Fibroblast of the conjunctiva (primary cell): ENCODE measurements around the gene MPV17L2.
"Not testable (repeated sequence)": the region's sequence is repeated elsewhere in the genome, so short reads cannot be mapped to it uniquely, and the experiment has no call there.

Experiments used
- DNase-seq: peaks from one replicate; pipeline ENCODE4 v3.0.0-alpha.2; 2010; ENCODE audit warnings: low read depth

Gene MPV17L2

DNA sequence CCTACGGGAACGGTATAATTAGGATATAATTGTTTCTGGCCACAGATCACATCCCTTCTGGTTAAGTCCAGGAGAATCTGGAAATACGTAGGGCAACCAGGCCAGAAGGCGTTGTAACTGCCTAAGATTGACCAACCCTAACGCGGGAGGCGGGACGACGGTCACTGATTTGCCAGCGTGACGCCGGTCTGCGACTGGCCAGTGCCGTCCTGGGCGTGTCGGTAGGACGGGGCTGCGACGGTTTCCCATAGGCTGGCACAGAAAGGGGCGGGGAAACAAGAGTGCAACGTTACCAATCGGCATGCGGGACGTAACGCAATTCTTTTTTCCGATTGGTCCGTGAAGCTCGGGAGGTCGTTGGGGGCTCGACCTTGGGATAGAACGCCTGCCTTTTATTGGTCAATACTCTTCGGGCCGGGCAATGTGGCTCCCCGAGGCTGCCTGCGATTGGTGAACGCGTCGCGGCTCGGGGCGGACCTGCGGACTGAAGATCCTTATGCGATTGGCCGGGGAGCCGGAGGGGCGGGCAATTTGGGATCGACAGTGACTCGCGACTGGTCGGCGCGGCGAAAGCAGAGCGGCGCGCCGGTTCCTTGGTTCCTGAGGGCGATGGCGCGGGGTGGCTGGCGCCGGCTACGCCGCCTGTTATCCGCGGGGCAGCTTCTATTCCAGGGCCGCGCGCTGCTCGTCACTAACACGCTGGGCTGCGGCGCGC is at the start of gene MPV17L2:
Gene MPV17L2 (plus strand): TSS at position 546 of the 715 bp plus-strand sequence. CDS start 64 bp downstream, at position 610.
- peak; percentile 100 for DNase-seq

DNA sequence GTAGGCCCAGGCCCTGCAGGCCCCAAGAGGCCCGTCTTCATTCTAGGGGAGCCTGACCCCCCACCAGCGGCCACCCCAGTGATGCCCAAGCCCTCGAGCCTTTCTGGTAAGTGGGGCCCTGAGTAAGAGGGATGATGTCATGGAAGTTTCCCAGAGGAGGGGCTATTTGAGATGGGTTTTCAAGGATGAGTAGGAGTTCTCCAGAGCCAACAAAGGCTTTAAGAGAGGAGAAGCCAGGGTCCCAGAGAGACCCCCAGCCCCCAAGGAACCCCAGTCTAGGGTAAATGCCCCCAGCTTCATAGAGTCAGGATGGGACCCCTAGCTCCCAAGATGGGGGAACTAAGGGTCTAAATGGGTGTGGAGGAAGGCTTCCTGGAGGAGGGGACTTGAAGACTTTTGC is 49.1 kb upstream of the MPV17L2 start:
- no peak for DNase-seq

DNA sequence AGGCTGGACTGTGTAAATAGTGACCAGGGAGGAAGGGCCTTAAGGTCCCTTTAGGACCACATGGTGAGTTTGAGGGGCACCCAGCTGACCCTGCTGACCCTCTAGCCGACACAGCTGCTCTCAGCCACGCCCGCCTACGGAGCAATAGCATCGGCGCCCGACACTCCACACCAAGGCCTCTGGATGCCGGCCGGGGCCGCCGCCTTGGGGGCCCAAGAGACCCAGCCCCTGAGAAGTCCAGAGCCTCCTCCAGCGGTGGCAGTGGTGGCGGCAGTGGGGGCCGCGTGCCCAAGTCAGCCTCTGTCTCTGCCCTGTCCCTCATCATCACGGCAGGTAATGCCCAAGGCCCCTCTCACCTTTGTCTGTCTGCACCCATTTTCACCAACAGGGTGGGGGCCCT is 48.7 kb upstream of the MPV17L2 start:
- DNase-seq, result no peak

DNA sequence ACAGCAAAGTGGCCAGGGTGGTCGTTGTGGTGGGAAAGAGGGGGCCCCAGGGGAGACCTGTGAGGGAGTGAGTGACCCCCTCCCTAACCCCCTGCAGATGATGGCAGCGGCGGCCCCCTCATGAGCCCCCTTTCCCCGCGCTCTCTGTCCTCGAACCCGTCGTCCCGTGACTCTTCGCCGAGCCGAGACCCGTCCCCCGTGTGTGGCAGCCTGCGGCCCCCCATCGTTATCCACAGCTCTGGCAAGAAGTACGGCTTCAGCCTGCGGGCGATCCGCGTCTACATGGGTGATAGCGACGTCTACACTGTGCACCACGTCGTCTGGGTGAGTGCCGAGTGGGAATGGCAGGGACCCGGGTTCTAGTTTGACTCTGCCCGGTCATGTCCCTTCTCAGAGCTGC is 48.1 kb upstream of the MPV17L2 start:
- DNase-seq, result no peak

DNA sequence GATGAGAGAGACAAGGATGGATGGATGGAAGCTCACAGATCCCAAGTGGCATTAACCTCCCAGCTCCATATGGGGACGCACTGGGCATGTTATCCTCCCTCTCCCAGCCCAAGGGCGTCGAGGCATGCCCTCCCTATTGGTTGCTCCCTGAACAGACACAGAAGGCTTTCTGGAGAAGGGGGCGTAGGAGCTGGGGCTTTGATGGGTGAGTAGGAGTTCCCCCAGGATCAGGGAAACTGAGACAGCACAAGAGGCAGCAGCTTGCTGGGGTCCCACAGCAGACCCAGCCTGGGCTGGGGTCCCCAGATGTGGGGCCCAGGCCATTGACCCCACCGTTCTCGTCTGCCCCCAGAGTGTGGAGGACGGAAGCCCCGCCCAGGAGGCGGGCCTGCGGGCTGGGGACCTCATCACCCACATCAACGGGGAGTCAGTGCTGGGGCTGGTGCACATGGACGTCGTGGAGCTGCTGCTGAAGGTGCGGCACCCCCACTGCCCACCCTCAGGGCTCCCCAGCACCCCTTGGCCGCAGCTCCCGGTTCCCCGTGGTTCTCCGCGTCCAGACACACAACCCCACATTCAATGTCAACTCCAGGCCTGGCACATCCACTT is 47.5 kb upstream of the MPV17L2 start:
- DNase-seq, result no peak

DNA sequence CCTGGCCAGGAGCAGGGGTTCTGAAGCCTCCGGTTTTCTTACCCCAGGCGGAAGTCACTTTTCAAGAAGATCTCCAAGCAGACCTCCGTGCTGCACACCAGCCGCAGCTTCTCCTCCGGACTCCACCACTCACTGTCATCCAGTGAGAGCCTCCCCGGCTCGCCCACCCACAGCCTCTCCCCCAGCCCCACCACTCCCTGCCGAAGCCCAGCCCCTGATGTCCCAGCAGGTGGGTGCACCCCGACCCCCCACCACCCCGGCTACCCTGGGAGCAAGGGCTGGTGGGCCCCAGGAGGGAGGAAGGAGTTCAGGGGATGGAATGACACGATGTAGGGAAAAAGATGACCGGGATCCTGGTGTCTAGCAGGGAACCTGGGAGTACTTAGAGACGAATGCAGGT is 45.6 kb upstream of the MPV17L2 start:
- no peak for DNase-seq

DNA sequence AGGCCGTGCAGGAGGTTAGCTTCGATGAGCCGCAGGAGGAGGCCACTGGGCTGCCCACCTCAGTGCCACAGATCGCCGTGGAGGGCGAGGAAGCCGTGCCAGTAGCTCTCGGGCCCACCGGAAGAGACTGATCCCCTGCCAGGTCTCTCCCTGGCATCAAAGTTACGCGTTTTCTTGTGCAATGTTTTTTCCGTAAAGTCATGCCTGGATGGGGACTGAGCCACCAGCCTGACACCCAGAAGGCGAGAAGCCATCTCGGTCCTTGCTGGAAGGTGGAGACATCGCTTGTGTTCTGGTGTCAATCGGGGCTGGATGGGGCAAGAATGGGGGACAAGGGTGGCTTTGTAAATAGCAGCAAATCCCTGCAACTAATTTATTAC is 43.4 kb upstream of the MPV17L2 start:
- no peak for DNase-seq

DNA sequence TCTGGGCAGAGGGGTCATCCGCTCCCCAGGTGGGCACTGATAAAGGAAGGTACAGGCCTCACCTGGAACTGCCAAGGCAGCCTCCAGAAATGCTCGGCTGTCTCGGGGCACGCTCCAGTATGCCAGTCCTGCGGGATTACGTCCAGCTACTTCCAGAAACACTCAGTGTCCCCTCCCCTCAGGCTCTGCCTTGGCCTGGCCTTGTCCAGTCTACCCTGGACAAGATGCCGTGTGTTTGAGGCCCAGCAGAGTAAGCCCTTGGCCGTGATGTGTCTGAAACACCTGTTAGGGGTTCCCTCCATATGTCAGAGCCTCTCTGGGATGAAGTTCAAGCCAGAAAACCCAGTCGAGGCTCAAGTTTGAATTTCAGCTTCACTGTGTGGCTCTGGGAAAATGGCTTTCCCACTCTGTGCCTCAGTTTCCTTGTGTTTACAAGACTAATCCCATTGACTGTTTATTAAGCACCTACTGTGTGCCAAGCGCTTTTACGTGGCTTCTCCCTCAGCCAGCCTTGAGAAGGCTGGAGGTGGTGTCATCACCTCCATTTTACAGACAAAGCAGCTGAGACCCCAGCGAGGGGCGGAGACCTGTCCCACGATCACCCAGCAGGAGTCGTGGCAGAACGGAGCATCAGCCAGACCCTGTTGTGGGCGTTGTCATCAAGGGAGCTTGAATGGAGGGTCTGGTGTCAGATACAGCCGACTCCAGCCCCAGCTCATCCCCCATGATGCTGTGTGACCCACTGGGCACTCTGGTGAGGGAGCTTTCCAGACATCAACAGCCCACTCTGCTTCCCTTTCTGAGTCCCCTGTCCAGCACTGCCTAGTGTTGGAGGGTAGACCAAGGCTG is 42.0 kb upstream of the MPV17L2 start:
- no peak for DNase-seq

DNA sequence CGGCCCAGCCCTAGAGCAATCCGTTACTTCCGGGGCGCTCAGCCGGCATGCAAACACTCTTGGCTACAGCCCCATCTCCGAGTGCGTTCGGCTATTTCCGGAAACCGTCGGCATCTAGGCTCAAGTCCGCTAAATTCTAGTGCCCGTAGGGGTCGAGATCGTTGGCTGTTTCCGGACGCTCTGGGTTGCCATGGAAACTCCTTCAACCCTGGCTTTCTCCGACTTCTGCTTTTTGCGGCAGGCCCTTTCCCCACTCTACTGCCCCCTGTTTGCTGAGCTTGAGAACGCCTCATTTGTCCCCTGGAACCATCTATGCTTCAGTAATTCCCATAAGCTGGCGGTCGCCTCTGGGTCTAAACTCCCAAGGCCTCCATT is 40.6 kb upstream of the MPV17L2 start:
- peak; percentile 98 for DNase-seq

DNA sequence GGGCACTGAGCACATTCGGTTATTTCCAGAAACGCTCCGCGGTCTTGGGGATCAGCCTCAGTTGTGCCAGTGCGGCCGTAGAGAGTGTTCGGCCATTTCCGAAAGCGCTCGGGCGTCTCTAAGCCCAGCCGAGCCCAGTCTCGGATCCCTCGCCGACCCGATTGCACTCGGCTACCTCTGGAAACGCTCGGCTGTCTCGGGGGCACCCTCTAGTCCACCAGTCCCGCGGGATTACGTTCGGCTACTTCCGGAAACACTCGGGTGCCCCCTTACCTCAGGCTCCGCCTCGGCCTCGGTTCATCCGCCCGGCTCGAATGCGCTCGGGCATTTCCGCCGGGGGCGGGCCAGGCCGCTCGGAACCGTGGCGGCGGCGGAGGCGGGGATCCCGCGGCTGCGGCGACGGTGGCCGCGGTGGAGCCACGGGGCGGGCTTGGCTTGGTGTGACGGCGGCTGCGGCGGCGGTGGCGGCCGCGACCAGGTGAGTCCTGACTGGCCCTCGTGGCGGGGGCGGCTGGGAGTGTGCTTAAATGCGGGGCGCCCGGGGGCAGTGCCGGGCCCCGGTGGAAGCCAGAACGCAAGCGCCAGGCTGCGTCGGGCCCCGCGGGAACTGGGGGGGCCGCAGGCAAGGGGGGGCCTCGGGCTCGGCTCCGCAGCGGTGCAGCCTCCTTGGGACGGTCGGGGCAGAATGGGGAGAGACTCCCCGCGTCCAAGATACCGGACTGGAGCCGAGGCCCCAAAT is 40.0 kb upstream of the MPV17L2 start, which contains the start of gene PIK3R2:
Gene PIK3R2 (plus strand): TSS at position 347 of the 739 bp plus-strand sequence. CDS start 2,717 bp downstream, outside the sequence.
- DNase-seq, result peak; percentile 99

DNA sequence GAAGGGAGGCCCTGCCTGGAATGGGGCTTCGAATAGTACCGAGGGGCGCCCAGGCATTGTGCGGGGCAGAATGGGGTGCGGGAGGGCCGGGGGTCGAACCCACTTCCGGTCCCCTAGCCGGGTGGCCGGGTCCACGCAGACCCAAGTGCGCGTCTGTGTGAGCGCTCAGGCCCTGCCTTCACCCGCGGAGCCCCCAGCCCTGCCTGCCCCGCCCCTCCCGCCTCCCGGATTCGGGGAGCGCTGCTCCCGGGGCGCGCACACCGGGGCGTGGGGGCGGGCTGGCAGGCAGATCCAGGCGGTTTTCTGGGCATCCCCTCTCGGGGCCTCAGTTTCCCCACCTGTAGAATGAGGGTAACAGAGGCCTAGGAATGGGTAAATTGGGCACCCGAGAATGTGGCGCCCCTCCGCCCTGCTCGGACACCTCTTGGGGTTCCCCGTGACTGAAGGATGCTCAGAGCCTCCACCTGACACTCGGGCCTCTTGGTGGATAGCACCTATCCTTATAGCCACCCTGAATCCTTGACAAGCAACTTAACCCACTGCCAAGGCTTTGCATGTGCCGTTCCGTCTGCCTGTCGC is 39.4 kb upstream of the MPV17L2 start:
- DNase-seq, result no peak

DNA sequence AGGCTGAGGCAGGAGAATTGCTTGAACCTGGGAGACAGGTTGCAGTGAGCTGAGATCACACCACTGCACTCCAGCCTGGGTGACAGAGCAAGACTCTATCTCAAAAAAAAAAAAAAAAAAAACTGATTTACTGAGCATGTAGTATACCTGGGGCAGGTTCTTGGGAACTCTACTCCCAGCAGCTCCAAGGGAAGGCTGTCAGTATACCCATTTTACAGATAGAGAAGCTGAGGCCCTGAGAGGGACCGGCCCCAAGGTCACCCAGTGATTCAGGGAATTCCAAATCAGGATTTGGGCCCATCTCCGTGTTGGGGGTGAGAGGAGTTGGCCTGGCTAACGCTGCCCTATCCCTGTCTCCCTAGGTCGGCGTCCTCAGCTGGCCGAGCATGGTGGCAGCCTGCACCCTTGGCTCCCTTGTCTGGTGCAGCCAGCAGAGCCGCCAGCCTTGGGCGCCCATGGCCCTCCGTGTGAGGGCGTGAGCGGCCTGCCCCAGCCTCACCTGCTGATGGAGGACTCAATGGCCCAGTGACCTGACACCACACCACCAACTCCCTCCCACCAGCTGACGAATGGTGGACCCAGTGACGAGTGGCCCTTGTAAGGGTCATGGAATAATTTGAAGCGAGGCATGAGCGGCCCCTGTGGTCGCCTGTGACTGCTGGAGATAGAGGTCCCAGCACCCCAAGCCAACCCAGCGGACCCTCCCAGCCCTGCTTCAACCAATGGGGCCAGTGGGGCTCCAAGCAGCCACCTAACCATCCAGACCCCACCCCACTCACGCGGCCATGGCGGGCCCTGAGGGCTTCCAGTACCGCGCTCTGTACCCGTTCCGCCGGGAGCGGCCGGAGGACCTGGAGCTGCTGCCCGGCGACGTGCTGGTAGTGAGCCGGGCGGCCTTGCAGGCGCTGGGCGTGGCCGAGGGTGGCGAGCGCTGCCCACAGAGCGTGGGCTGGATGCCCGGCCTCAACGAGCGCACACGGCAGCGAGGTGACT is 37.6 kb upstream of the MPV17L2 start:
- no peak for DNase-seq

DNA sequence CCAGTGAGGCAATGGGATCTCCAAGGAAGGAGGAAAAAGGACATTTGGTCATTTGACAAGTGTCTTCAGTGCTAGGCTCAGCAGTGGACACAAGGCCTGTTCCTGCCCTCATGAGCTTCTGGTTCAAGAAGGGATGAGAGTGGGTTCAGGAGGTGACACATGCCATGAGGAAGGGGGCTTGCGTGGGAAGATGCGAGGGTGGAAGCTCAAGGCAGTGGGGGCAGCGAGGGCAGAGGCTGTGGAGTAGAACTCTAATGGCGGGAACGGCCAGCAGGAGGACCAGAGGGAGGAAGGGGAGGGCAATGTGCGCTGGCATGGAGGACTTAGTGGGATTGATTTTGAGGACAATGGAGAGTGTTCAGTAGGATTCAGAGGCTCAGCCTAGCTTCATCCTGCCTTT is 36.8 kb upstream of the MPV17L2 start:
- DNase-seq, result no peak

DNA sequence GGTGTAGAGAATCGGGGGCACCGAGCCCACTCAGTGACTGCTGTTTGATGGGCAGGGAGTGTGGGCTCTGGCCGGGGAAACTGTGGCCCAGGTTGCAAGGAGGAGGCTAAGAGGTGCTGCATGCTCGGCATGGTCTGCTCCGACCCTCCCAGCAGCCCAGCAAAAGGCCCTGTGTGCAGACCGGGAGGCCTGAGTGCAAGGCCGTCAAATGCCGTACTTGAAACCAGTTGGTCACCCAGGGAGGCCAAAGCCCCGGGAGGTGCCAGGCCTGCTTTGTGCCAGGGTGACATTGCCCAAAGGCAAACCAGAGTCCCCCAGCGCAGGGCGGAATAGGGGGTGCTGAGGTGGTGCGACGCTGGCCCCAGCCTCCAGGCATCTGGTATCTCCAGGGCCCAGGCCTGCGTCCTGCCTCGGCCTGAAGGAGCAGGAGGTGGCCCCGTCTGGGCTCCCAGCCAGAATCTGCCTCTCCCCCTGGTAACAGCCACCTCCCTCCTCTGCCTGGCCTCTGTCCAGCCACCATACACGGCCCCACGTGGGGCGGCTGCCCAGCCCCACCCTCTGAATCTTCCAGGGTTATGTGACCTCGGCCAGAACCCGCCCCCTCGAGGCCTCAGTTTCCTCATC is 36.1 kb upstream of the MPV17L2 start:
- peak; percentile 91 for DNase-seq

DNA sequence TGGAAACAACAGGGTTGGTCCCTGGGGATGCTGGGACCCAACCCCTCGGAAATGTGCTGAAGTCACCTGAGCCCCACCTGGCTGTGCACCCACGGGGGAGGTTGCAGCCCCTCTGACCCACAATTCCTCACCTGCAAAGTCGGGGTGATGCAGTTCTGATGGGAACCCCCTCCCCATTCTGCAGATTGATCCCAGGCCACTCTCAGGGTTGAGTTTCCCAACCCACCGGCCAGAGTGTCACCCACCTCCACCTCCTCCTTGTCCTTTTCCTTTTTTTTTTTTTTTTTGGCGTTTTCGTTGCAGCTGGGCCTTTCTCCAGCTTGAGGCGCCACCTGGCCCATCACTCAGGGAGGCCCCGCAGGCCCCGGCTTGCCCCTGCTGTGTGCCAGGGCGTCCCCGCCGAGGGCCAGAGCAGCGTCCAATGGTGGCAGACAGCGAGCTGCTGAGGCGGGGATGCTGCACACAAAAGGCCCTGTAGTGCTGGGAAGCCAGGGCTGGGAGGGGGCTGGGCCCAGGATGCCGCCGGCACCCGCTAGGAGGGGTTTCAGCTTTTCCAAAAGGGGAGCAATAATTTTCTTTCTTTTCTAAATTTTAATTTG is 35.5 kb upstream of the MPV17L2 start:
- no peak for DNase-seq

DNA sequence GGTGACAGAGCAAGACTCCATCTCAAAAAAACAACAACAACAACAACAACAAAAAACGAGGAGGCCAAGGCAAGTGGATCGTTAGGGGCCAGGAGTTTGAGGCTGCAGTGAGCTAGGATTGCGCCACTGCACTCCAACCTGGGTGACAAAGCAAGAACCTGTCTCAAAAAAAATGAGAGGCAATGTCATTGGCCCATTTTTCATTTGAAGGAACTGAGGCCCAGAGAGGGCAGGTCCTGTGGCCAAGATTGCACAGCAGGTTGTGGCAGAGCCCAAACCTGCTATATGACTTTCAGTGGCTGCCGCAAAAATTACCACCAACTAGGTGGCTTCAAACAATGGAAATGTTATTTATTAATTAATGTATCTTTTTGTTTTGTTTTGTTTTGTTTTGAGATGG is 34.6 kb upstream of the MPV17L2 start:
- no peak for DNase-seq

DNA sequence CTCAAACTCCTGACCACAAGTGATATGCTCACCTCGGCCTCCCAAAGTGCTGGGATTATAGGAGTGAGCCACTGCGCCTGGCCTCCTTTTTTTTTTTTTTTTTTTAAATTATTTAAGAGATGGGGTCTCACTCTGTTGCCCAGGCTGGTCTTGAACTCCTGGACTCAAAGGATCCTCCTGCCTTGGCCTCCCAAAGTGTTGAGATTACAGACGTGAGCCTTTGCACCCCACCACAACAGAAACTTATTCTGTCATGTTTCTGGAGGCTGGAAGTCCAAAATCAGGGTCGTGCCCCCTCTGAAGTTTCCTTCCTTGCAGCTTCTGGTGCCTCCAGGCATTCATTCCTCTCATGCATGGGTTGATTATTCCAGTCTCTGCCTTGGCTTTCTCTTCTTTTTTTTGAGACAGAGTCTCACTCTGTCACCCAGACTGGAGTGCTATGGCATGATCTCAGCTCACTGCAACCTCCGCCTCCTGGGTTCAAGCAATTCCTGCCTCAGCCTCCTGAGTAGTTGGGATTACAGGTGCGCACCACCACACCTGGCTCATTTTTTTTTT is 33.9 kb upstream of the MPV17L2 start:
- not testable (repeated sequence) for DNase-seq

DNA sequence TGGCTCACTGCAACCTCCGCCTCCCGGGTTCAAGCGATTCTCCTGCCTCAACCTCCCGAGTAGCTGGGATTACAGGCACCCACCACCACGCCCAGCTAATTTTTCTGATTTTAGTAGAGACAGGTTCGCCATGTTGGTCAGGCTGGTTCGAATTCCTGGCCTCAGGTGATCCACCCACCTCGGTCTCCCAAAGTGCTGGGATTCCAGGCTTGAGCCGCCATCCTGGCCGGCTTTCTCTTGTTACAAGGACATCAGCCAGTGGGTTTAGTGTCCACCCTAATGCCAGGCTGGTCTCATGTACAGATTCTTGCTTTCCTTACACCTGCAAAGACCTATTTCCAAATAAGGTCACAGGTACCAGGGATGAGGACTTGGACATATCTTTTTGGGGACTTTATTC is 33.2 kb upstream of the MPV17L2 start:
- DNase-seq, result no peak

DNA sequence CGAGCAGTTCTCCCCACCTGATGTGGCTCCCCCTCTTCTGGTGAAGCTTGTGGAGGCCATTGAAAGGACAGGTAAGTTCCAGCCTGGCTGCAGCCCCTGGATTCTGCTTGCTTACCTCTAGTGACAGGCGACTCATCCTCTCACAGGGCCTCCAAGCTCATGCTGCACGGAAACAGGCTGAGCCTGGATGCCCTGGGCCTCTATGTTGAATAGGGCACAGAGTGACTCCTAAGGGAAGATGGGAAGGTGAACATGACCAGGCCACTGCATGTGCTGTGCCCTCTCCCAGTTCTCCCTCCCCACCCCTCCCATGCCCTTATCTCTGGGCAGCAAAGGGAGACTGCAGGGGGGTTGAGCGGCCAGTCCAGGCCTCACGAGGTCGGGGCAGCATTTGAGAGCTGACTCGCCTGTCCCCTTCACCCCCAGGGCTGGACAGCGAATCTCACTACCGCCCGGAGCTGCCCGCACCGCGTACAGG is 32.5 kb upstream of the MPV17L2 start:
- no peak for DNase-seq
